NCI-H1092 (cell line): ENCODE measurements around the gene TIAL1.
"Not testable (repeated sequence)": the region's sequence is repeated elsewhere in the genome, so short reads cannot be mapped to it uniquely, and the experiment has no call there.

Experiments used
- DNase-seq: peaks from one replicate; lab custom pipeline; 2025; lab: John Stamatoyannopoulos, UW

The TIAL1 gene

GRCh38 chr10:119549247-119549999, 47.3 kb downstream of the TIAL1 start:
- DNase-seq: no peak

DNA sequence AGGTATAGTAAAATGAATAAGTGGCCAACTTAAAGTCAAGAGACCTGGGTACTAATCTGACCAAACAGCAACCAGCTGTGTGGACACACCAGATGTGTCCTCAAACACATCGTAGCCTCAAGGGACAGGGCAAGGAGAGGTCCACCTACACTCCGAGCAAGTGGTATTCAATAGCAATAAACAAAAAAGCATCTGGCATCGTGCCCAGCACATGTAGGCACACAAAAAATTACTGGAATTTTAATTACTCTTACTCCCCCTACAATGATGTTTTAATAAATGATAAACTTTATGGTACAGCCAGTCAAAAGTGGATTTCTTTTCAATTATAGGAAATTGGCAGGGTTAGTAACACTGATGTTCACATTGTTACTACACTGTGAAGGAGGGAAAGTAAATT, 50.8 kb downstream of the TIAL1 start:
- no peak for DNase-seq

DNA sequence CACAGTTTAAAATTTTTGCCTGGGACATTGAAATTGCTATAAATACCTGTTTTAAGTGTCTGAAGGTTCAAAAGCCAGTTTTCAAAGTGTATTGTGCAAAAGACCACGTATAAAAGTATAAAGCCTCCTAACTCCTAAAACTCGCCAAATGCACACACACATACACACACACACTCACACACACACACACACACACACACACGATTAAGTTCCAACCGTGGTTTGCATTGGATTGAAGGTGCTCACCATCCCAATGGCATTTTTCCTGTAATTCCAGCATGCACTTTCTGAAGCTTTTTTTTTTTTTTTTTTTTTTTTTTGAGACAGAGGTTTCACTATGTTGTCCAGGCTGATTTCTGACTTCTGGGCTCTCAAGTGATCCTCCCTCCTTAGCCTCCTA, 51.5 kb downstream of the TIAL1 start:
- DNase-seq: no peak

GRCh38 chr10:119543814-119544642, 52.7 kb downstream of the TIAL1 start:
- DNase-seq: no peak

DNA sequence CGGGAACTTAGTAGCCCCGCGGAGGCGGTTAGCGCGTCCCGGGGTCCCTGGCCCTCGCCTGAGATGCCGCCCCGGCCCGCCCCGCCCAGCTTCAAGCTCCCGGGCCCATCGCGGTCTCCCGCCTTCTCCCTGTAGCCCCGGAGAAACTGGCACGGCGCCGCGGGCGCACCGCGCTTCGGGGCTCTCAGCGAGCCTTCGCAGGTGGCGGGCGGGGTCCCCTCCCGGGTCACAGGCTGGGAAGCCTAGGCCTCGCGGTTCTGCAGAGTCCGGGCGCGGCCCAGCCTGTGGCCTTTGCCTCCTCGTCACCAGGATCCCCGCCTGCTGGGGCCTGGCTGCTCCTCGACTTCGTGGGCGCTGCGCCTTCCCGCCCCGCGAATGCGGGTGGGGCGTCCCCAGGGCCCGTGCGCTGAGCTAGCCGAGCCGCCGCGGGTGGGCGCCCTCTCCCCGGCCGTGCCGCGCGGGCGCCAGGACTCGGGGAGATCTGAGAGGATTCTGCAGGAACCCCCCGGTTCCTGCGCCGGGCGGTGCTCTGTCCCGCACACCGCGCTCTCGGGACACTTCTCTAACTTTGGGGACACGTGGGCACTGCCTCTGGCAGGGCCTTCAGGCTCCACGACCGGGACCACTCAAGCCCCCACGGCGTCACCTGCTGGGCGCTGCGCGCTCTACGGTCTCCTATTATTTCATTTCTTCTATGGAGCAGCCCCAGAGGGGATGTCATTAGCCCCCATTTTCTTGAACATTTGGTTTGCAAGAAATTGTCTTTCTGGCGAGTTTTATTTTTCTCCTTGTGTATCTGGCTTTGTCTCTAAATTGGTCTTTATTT, 53.6 kb downstream of the TIAL1 start:
- DNase-seq: no peak

DNA sequence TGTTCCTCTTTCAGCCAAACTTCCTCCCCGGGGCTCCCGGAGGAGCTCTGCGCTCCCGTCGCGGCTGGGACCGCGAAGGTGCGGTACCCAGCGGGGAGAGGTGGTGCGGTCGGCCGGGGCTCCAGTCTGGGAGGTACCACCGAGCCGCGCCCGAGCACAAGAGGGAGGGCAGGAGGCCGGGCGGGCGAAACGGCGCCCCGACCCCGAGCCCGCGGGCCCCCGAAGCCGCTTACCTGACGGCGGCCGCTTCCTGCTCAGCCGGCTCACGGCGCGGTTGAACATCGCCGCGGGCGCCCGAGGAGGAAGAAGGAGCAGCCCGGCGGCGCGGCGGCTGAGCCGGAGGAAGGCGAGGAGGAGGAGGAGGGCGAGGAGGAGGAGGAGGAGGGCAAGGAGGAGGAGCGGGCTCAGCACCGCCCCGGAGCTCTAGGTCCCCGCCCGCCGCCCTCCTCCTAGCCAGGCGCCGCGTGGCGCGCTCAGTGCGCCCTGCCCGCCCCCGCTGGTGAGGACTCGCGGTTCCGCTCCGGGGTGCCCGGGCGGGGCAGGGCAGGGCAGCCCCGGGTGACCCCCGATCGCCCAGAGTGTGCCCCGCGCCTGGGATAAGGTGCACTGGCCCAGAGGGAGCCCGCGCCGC, 54.3 kb downstream of the TIAL1 start, which contains the start of gene RGS10:
Gene RGS10, minus strand, starts transcription at position 363 of the 631 bp plus-strand sequence. Its CDS starts 81 bp downstream, at position 282.
- no peak for DNase-seq

DNA sequence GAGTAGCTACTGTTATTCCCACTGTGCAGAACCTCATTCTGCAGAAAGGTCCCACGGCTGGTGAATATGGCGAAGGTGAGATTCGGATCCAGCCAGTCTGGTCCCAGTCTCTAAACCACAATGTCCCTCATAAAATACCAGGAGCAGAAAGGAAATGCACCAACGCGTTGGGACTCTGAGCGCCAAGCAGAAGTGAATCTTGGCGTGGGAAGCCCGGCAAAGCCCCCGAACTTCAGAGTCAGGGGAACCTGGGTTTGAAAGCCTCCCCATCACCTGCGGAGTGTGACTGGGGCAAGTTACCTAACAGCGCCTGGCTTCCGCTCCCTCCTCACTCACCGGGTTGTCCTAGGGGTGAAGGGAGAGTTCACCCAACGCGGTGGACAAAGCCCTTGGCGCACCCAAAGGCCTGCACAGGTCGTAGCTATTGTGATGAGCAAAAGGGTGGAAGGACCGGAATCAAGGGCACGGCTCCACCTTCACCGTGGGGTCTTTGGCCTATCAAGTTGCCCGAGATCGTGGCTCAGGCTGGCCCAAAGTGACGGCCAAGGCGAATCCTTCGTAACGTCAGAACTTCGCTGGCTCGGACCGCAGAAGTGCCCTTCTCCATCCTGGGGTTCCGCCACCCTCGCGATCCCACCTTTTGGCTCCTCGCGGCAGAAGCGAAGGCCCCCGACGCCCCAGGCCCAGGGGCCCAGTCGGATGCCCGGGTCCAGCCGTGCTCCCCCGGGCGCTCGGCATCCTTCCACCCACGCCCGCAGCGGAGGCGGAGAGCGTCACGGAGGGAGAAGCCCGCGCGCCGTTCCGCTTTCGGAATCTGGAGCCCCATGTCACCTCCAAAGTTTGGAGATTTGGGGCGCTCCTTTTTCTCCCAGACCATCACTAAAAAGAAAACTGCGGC, 55.1 kb downstream of the TIAL1 start:
- DNase-seq: no peak

GRCh38 chr10:119541046-119541445, 55.7 kb downstream of the TIAL1 start:
- DNase-seq: no peak

DNA sequence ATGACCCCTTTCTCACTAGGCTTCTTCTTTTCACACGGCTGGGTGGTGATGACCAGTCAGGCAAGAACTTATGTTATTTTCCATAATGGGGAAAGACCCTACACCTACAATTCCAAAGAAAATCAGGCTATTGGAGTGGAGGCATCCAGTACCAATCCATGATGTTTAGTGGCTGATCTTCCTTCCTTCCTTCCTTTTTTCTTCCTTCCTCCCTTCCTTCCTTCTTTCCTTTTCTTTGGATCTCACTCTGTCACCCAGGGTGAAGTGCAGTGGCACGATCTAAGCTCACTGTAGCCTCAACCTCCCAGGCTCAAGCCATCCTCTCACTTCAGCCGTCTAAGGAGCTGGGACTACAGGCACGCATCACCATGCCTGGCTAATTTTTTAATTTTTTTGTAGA, 56.7 kb downstream of the TIAL1 start:
- DNase-seq: no peak

- DNase-seq: no peak
Observed at GRCh38 chr10:119539359-119539825, 57.4 kb downstream of the TIAL1 start.

DNA sequence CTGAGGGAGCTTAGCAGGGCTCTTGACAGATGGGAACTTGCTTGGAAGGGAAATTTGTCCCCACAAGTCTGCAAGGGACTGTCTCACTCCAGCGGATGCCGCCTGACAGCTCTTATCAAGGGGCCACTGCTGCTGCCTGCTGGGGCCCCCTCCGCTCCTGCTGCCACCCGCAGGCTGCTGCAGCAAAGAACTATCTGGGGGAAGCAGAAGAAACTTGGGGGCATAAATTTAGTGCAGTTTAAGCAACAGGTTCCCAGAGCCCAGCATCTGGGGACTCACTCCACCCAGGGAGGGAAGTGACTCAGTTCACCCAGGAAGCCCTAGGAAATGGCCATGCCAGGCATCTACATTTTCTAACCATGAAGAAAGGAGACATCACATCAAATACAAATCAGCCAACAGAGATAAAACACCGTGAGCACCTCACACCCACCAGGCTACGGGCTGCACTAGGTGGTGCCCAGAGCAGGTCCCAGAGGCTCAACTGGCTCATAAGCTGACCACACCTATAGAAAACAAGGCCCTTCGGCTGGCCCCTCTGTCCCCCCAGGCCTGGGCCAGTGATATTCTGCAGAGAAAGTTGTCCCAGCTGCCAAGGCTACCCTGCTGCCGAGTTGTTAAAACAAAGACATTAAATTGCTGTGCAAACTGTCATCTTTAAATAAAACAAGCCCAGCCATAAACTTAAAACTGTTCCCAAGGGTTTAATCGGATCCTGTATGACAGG, 58.0 kb downstream of the TIAL1 start:
- DNase-seq: no peak

GRCh38 chr10:119537953-119538630, 58.7 kb downstream of the TIAL1 start:
- DNase-seq: no peak

DNA sequence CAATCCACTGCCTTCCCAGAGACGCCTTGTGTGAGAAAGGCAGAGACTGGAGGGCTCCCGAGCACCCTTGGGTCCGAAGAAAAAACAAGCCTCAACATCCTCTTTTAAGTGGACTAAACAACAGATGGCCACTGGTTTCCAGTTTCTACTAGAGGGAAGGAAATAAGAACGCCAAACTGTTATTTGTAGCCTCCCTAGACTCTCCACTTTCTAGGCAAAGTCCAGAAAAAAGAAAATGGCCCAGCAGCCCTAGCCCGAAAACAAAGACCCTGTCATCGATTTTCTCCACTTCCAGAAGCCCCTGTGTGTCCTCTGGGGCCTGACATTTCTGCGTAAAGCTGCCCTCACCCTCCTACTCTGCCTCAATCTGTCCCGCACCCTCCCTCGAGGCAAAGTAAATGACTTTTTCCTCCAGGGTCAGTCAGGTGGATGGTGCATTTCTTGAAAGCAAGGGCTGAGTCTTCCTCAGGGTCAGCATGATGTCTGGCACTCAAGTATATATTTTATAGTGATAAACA, 60.2 kb downstream of the TIAL1 start:
- DNase-seq: no peak

- DNase-seq: no peak
Observed at GRCh38 chr10:119535837-119536507, 60.8 kb downstream of the TIAL1 start.

- DNase-seq: no peak
Observed at GRCh38 chr10:119535305-119535704, 61.5 kb downstream of the TIAL1 start.

GRCh38 chr10:119533473-119533872, 63.3 kb downstream of the TIAL1 start:
- no peak for DNase-seq

DNA sequence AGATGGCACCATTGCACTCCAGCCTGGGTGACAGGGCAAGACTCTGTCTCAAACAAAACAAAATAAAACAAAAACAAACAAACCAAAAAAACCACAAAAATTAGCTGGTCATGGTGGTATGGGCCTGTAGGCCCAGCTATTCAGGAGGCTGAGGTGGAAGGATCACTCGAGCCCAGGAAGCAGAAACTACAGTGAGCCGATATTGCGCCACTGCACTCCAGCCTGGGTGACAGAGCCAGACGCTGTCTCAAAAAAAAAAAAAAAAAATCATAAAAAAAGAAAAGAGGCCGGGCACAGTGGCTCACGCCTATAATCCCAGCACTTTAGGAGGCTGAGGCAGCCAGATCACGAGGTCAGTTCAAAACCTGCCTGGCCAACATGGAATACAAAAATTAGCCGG, 64.0 kb downstream of the TIAL1 start:
- not testable (repeated sequence) for DNase-seq

DNA sequence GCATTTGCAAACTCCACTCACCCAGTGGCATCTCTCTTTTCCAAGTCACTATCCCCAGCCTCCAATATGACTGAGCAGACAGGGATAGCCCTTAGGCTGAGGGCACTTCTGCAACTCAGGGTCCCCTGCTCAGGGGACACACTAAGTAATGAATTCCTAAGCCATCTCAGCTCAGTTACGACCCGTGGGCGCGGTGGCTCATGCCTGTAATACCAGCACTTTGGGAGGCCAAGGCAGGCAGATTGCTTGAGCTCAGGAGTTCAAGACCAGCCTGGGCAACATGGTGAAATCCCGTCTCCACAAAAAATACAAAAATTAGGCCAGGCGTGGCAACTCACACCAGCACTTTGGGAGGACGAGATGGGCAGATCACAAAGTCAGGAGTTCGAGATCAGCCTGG, 64.5 kb downstream of the TIAL1 start:
- not testable (repeated sequence) for DNase-seq

DNA sequence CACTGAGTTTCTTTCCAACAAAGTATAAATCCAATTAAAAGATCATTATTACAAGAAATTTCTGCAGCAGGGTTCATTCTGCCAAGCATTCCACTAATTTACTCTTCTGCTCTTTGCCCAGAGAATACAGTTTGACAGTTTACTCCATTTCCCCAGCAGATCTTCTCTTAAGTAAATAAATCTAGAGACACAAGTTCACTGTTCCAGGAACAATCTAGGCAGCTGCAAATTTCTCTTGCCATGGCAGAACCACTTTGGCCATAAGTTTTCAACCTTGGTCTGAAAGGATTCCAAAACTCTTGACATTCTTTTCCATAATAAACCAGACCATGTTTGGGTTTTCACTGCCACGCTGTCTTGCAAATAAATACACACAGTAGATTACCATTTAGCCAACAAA, 65.7 kb downstream of the TIAL1 start:
- no peak for DNase-seq
